Kidney (tissue), 14 donors: Measurements from ENCODE around the gene ABHD2. TPM values are rescaled to one million over a fixed set of nuclear protein-coding genes. Genes with fewer than 3 reads are reported as not detected.

Source experiments
- DNase-seq, 5 donors: peaks; one replicate each; pipeline ENCODE4 v3.0.0-alpha.2; 2013 to 2020
- FAIRE-seq: peaks from 2 replicates; lab custom pipeline; 2012; peaks lifted over from hg19 to GRCh38; lab: Jason Lieb, UNC
- H3K27ac ChIP-seq, 2 donors: one replicate each; pipeline ENCODE4 v1.7.0; 2013; ENCODE audit warnings: low read depth in 2 of 2, low read length in 2 of 2, inconsistent platforms in 1 of 2
- H3K27me3 ChIP-seq: one replicate; pipeline ENCODE4 v1.7.1; 2013; ENCODE audit warnings: low read length, inconsistent platforms; ENCODE audit not compliant: control insufficient read depth, insufficient read depth
- H3K36me3 ChIP-seq, 3 donors: one replicate each; pipeline versions ENCODE4 v1.7.0 to v1.7.1; 2013; ENCODE audit warnings: low read length in 3 of 3, control low read depth in 1 of 3, inconsistent platforms in 1 of 3; ENCODE audit not compliant: insufficient read depth in 3 of 3, control insufficient read depth in 2 of 3
- H3K4me1 ChIP-seq, 3 donors: one replicate each; pipeline versions ENCODE4 v1.7.0 to v1.7.1; 2013; ENCODE audit warnings: low read length in 3 of 3, inconsistent platforms in 1 of 3, low read depth in 1 of 3; ENCODE audit not compliant: control insufficient read depth in 2 of 3, insufficient read depth in 2 of 3
- H3K4me3 ChIP-seq, 3 donors: one replicate each; pipeline versions ENCODE4 v1.7.0 to v1.8.1; 2013; ENCODE audit warnings: low read length in 3 of 3, control low read depth in 1 of 3, inconsistent platforms in 1 of 3
- H3K9ac ChIP-seq, 3 donors: one replicate each; pipeline versions ENCODE4 v1.7.0 to v1.7.1; 2013; ENCODE audit warnings: low read length in 3 of 3, control low read depth in 1 of 3, inconsistent platforms in 1 of 3
- H3K9me3 ChIP-seq, 3 donors: one replicate each; pipeline versions ENCODE4 v1.7.0 to v1.7.1; 2013; ENCODE audit warnings: low read length in 3 of 3, control low read depth in 1 of 3, inconsistent platforms in 1 of 3; ENCODE audit not compliant: control insufficient read depth in 2 of 3, insufficient read depth in 1 of 3
- CTCF ChIP-seq: IDR thresholded peaks from 3 replicates; pipeline ENCODE4 v1.5.1; 2012; ENCODE audit warnings: mild to moderate bottlenecking, moderate library complexity, borderline replicate concordance; ENCODE audit not compliant: insufficient read depth; ENCODE audit errors: extremely low read depth
- intact Hi-C: fragments of 100-400 bp; cut with DNase I; formaldehyde crosslinking; loops from one replicate; pipeline ENCODE4 v1.11.1; 2022
- polyA plus RNA-seq: library from polyadenylated mRNA; stranded (reverse); fragments of 350-450 nt; fragmentation: Illumina TruSeq; extraction: RNeasy Lipid Tissue Mini Kit (QIAGEN cat#74804); gene quantifications from one replicate; pipeline ENCODE4 v1.2.3, GENCODE V29; 2014; ENCODE audit warnings: low read depth, low replicate concordance; ENCODE audit not compliant: insufficient read depth
- total RNA-seq: library from RNA; stranded (reverse); fragmentation: NEBNext Ultra II Directional; extraction: Animal tissue kit (Norgen Biotek cat#: 25700); gene quantifications from one replicate; pipeline ENCODE4 v1.2.1, GENCODE V29; 2021
- donor health status: control.
- donor health status: control.
- donor health status: control.
- donor health status: control.
- donor health status: control.
- donor health status: DM: yes; HTN: yes; CAD: no.
- donor health status: Normal renal cell carcinoma (clear cell type).

The ABHD2 gene
- total and polyA plus RNA-seq, 2 donors from 2014 or later: 13.3 to 123 TPM

GRCh38 chr15:89098281-89098680 is 10.0 kb downstream of the ABHD2 start:
- DNase-seq (peak in 1 of 5 donors; percentile 32), FAIRE-seq (no peak)
- H3K27me3 ChIP-seq: no peaks in the 10 kb centered on the region
- no peak overlapping the region for H3K27ac ChIP-seq
- H3K36me3 ChIP-seq: no peaks in the 10 kb centered on the region
- TF ChIP-seq CTCF: no peak
- intact Hi-C loops: no loop called here
- H3K4me3 ChIP-seq: no peak overlapping the region
- peaks cover 0 to 11% (median 10%) of the 10 kb centered on the region in 3 donors for H3K4me1 ChIP-seq
- no peaks in the 10 kb centered on the region for H3K9me3 ChIP-seq
- no peak overlapping the region for H3K9ac ChIP-seq

GRCh38 chr15:89099968-89100367 is 11.7 kb downstream of the ABHD2 start:
- H3K27me3 ChIP-seq: no peaks in the 10 kb centered on the region
- H3K9me3 ChIP-seq: no peaks in the 10 kb centered on the region
- DNase-seq: no peak
- FAIRE-seq: no peak
- peaks cover 0 to 2% (median 0%) of the 10 kb centered on the region in 3 donors for H3K36me3 ChIP-seq
- no peak overlapping the region for H3K4me3 ChIP-seq
- no peak overlapping the region for H3K9ac ChIP-seq
- intact Hi-C loops: no loop called here
- no peak overlapping the region for H3K27ac ChIP-seq
- peaks cover 0 to 20% (median 20%) of the 10 kb centered on the region in 3 donors for H3K4me1 ChIP-seq
- TF ChIP-seq CTCF: no peak

GRCh38 chr15:89101302-89102193 is 13.3 kb downstream of the ABHD2 start:
- no peaks in the 10 kb centered on the region for H3K27me3 ChIP-seq
- H3K36me3 ChIP-seq: peaks cover 0 to 2% (median 0%) of the 10 kb centered on the region in 3 donors
- no peaks in the 10 kb centered on the region for H3K9me3 ChIP-seq
- intact Hi-C loops: no loop called here
- H3K27ac ChIP-seq: peak overlapping the region in 1 of 2 donors; percentile 79
- FAIRE-seq: no peak
- no peak for TF ChIP-seq CTCF
- peak in 2 of 5 donors; percentile 37 to 84 for DNase-seq
- peaks cover 0 to 26% (median 18%) of the 10 kb centered on the region in 3 donors for H3K4me1 ChIP-seq
- H3K9ac ChIP-seq: no peak overlapping the region
- H3K4me3 ChIP-seq: no peak overlapping the region
